H1 (cell line): ENCODE measurements around the gene CTAGE1. TPM values are rescaled to one million over a fixed set of nuclear protein-coding genes. Genes with fewer than 3 reads are reported as not detected.

ENCODE experiments used
- ASH2L ChIP-seq: fragments of 200-600, 300-600 bp; sonication (generic); IDR thresholded peaks from one replicate; pipeline ENCODE4 v1.7.1; 2017; ENCODE audit warnings: low read length
- EGR1 ChIP-seq: IDR thresholded peaks from 2 replicates; pipeline ENCODE4 v1.6.1; 2011; ENCODE audit warnings: low read depth, low read length, borderline replicate concordance
- FOSL1 ChIP-seq: IDR thresholded peaks from 2 replicates; pipeline ENCODE4 v1.6.1; 2011; ENCODE audit warnings: mild to moderate bottlenecking, low read depth, low read length, moderate library complexity; ENCODE audit not compliant: insufficient read depth
- POLR2A ChIP-seq, 2 experiments: IDR thresholded peaks; 1 replicate in 1 of 2; 2 replicates in 1 of 2; pipeline ENCODE4 v1.6.1; 2011; ENCODE audit warnings: low read depth in 2 of 2, low read length in 2 of 2, mild to moderate bottlenecking in 2 of 2; ENCODE audit errors: control extremely low read depth in 1 of 2
- RBBP5 ChIP-seq: IDR thresholded peaks from 2 replicates; pipeline ENCODE4 v1.7.1; 2012; ENCODE audit warnings: low read depth, mild to moderate bottlenecking, inconsistent platforms, low read length, moderate library complexity, borderline replicate concordance
- polyA plus RNA-seq, 7 experiments: library from polyadenylated mRNA; depleted of rRNA in 3 of 7; stranded (reverse) in 5 of 7; unstranded in 2 of 7; fragments of >200 nt in 5 of 7; fragments of 200-250 nt in 2 of 7; gene quantifications; 1 replicate in 5 of 7; 2 replicates in 1 of 7; 4 replicates in 1 of 7; pipeline versions ENCODE4 v1.2.1 to v1.2.3, GENCODE V29; 2011 to 2013; ENCODE audit warnings: missing spikeins in 2 of 7, mixed read lengths in 2 of 7
- total RNA-seq: library from RNA; stranded (reverse); fragmentation: NEBNext Ultra II Directional; extraction: Animal tissue kit (Norgen Biotek cat#: 25700); gene quantifications from 2 replicates; pipeline ENCODE4 v1.2.1, GENCODE V29; 2021
- TF ChIP-seq, protein P1 (sequence below): IDR thresholded peaks from 2 replicates; pipeline ENCODE4 v1.6.1; 2012; ENCODE audit warnings: inconsistent platforms
- TF ChIP-seq, protein P2 (sequence below): IDR thresholded peaks from 2 replicates; pipeline ENCODE4 v1.6.1; 2011; ENCODE audit warnings: low read depth, mild to moderate bottlenecking, low read length; ENCODE audit not compliant: insufficient read depth

The CTAGE1 gene
- total and polyA plus RNA-seq, 2 of the 8 experiments (the other 6 are each of a cell fraction or from before 2014, with no cell fraction given) = not detected

- TF ChIP-seq, protein P1, sequence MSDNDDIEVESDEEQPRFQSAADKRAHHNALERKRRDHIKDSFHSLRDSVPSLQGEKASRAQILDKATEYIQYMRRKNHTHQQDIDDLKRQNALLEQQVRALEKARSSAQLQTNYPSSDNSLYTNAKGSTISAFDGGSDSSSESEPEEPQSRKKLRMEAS = no peak
- TF ChIP-seq POLR2A (IDR thresholded peaks at IDR 0.05; ENCODE audit: control extremely low read depth in 1 of 2, low read depth in 2 of 2, low read length in 2 of 2) (no peak), RBBP5 (no peak), ASH2L (no peak), EGR1 (no peak), FOSL1 (no peak)
- TF ChIP-seq, protein P2, sequence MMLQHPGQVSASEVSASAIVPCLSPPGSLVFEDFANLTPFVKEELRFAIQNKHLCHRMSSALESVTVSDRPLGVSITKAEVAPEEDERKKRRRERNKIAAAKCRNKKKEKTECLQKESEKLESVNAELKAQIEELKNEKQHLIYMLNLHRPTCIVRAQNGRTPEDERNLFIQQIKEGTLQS = no peak
- TF ChIP-seq, all 59 proteins: peak for 0
These were observed 28.6 kb upstream of the CTAGE1 start (continued) for GRCh38 chr18:22446325-22446724.
